Spleen (tissue), 7 donors: ENCODE measurements around the gene LDAH.

Experiments
- CTCF ChIP-seq, 11 experiments: fragments of 200-600 bp in 7 of 11; fragments of 450-650 bp in 4 of 11; sonication (generic) in 4 of 11; IDR thresholded peaks in 8 of 11; conservative IDR thresholded peaks in 3 of 11; 1 replicate in 7 of 11; 2 replicates in 4 of 11; pipeline versions ENCODE4 v1.4.0 to v1.8.0; 2016 to 2021; ENCODE audit warnings: antibody characterized with exemption in 11 of 11, inconsistent platforms in 4 of 11, mild to moderate bottlenecking in 1 of 11
- POLR2AphosphoS5 ChIP-seq, 3 donors: sonication (generic); formaldehyde crosslinking; IDR thresholded peaks; one replicate each; pipeline ENCODE4 v1.5.1; 2017; ENCODE audit warnings: antibody characterized with exemption in 3 of 3
- donor health status: DM: no; HTN: no; CAD: no; lungs with moderate emphysema.
- donor health status: DM: no; HTN: no; CAD: no.
- donor health status: DM: no; HTN: no; CAD: no.

- TF ChIP-seq CTCF (IDR thresholded peaks at IDR 0.05 in 8 of 11, conservative IDR thresholded peaks at IDR 0.05 in 3 of 11) (no peak), POLR2AphosphoS5 (IDR thresholded peaks at IDR 0.05) (no peak)
These were observed 153.2 kb downstream of the LDAH start for GRCh38 chr2:20669562-20670314.
